Spinal cord (tissue), 10 donors: ENCODE measurements around the gene PTPRK. TPM values are rescaled to one million over a fixed set of nuclear protein-coding genes. Genes with fewer than 3 reads are reported as not detected.
A peak's percentile ranks its signal among the peaks of the same experiment; 100 is the strongest.

Source experiments
- DNase-seq, 6 donors: peaks; one replicate each; pipeline versions ENCODE4 v3.0.0 to v3.0.0-alpha.2; 2013 to 2015; ENCODE audit warnings: low spot score in 6 of 6, low read depth in 4 of 6
- H3K27ac ChIP-seq: one replicate; pipeline ENCODE4 v1.5.1; 2013; ENCODE audit warnings: low read depth, low read length, control low read depth
- H3K27me3 ChIP-seq: one replicate; pipeline ENCODE4 v1.6.1; 2013; ENCODE audit warnings: low read length; ENCODE audit not compliant: control insufficient read depth, insufficient read depth
- H3K36me3 ChIP-seq: one replicate; pipeline ENCODE4 v1.6.1; 2013; ENCODE audit warnings: low read length; ENCODE audit not compliant: control insufficient read depth, insufficient read depth
- H3K4me1 ChIP-seq: one replicate; pipeline ENCODE4 v1.6.1; 2013; ENCODE audit warnings: low read length; ENCODE audit not compliant: control insufficient read depth, insufficient read depth
- H3K4me3 ChIP-seq: one replicate; pipeline ENCODE4 v1.5.1; 2013; ENCODE audit warnings: low read depth, low read length, control low read depth
- H3K9me3 ChIP-seq: one replicate; pipeline ENCODE4 v1.6.1; 2013; ENCODE audit warnings: low read length; ENCODE audit not compliant: control insufficient read depth, insufficient read depth
- WGBS: methylation state at CpG from one replicate; pipeline ENCODE4 v1.1.5; 2013; ENCODE audit warnings: missing lambda C conversion rate; ENCODE audit not compliant: insufficient coverage; 5-methylcytosine and 5-hydroxymethylcytosine counted together
- polyA plus RNA-seq, 2 donors: library from polyadenylated mRNA; unstranded; fragments of 120-200 nt; gene quantifications; one replicate each; pipeline ENCODE4 v1.2.1, GENCODE V29; 2013; ENCODE audit not compliant: insufficient read length in 2 of 2
- total RNA-seq, 2 donors: library from RNA; depleted of rRNA in 1 of 2; stranded (reverse); fragments of 120-200 nt in 1 of 2; fragments of >200 nt in 1 of 2; gene quantifications; one replicate each; pipeline versions ENCODE4 v1.2.3 to v1.2.4, GENCODE V29; 2013 to 2014
- donor health status: healthy.

Gene PTPRK
- total and polyA plus RNA-seq, 4 donors: 28.4 to 63.4 (median 34.1) TPM

GRCh38 chr6:128179876-128180438, 340.4 kb downstream of the PTPRK start:
- H3K4me1 ChIP-seq: no peaks in the 10 kb centered on the region
- no peak overlapping the region for H3K4me3 ChIP-seq
- H3K27me3 ChIP-seq: no peaks in the 10 kb centered on the region
- peak in 1 of 6 donors; percentile 58 for DNase-seq
- H3K9me3 ChIP-seq: no peaks in the 10 kb centered on the region
- no peak overlapping the region for H3K27ac ChIP-seq
- H3K36me3 ChIP-seq: no peaks in the 10 kb centered on the region

GRCh38 chr6:128174724-128175123, 345.7 kb downstream of the PTPRK start:
- Histone ChIP-seq H3K27ac (no peak overlapping the region), H3K9me3 (no peaks in the 10 kb centered on the region), H3K27me3 (no peaks in the 10 kb centered on the region), H3K4me1 (no peaks in the 10 kb centered on the region), H3K36me3 (no peaks in the 10 kb centered on the region), H3K4me3 (no peak overlapping the region)
- DNase-seq: no peak

GRCh38 chr6:128172752-128173682, 347.4 kb downstream of the PTPRK start:
- DNase-seq: no peak
- H3K4me3 ChIP-seq: no peak overlapping the region
- no peaks in the 10 kb centered on the region for H3K9me3 ChIP-seq
- H3K36me3 ChIP-seq: no peaks in the 10 kb centered on the region
- H3K27ac ChIP-seq: no peak overlapping the region
- H3K4me1 ChIP-seq: no peaks in the 10 kb centered on the region
- H3K27me3 ChIP-seq: no peaks in the 10 kb centered on the region
- no CpG with 5 or more reads among the region's 4 CpGs for WGBS

- no peak for DNase-seq
- Histone ChIP-seq H3K27me3 (no peaks in the 10 kb centered on the region), H3K9me3 (no peaks in the 10 kb centered on the region), H3K36me3 (no peaks in the 10 kb centered on the region), H3K4me3 (no peak overlapping the region), H3K4me1 (no peaks in the 10 kb centered on the region), H3K27ac (no peak overlapping the region)
Observed at GRCh38 chr6:128172081-128172480, 348.3 kb downstream of the PTPRK start.

GRCh38 chr6:128171182-128171581, 349.2 kb downstream of the PTPRK start:
- DNase-seq: peak in 1 of 6 donors; percentile 22
- H3K27ac ChIP-seq: no peak overlapping the region
- no CpG with 5 or more reads among the region's 4 CpGs for WGBS
- H3K27me3 ChIP-seq: no peaks in the 10 kb centered on the region
- H3K9me3 ChIP-seq: no peaks in the 10 kb centered on the region
- no peaks in the 10 kb centered on the region for H3K4me1 ChIP-seq
- no peaks in the 10 kb centered on the region for H3K36me3 ChIP-seq
- no peak overlapping the region for H3K4me3 ChIP-seq

- no peaks in the 10 kb centered on the region for H3K36me3 ChIP-seq
- no peak overlapping the region for H3K27ac ChIP-seq
- DNase-seq: no peak
- WGBS: no CpG with 5 or more reads among the region's 4 CpGs
- no peaks in the 10 kb centered on the region for H3K4me1 ChIP-seq
- no peaks in the 10 kb centered on the region for H3K27me3 ChIP-seq
- H3K4me3 ChIP-seq: no peak overlapping the region
- no peaks in the 10 kb centered on the region for H3K9me3 ChIP-seq
Observed at GRCh38 chr6:128168244-128168643, 352.2 kb downstream of the PTPRK start.

GRCh38 chr6:128167552-128167951, 352.8 kb downstream of the PTPRK start:
- Histone ChIP-seq H3K9me3 (no peaks in the 10 kb centered on the region), H3K27me3 (no peaks in the 10 kb centered on the region), H3K36me3 (no peaks in the 10 kb centered on the region), H3K4me1 (no peaks in the 10 kb centered on the region), H3K27ac (no peak overlapping the region), H3K4me3 (no peak overlapping the region)
- no peak for DNase-seq

GRCh38 chr6:128164254-128164653, 356.1 kb downstream of the PTPRK start:
- Histone ChIP-seq H3K36me3 (no peaks in the 10 kb centered on the region), H3K4me1 (no peaks in the 10 kb centered on the region), H3K27ac (no peak overlapping the region), H3K9me3 (no peaks in the 10 kb centered on the region), H3K27me3 (no peaks in the 10 kb centered on the region), H3K4me3 (no peak overlapping the region)
- no peak for DNase-seq
- no CpG with 5 or more reads among the region's 1 CpG for WGBS

GRCh38 chr6:128162423-128162822, 358.0 kb downstream of the PTPRK start:
- Histone ChIP-seq H3K27ac (no peak overlapping the region), H3K4me3 (no peak overlapping the region), H3K4me1 (no peaks in the 10 kb centered on the region), H3K27me3 (no peaks in the 10 kb centered on the region), H3K36me3 (no peaks in the 10 kb centered on the region), H3K9me3 (no peaks in the 10 kb centered on the region)
- no CpG with 5 or more reads among the region's 2 CpGs for WGBS
- DNase-seq: no peak

- WGBS: no CpG with 5 or more reads among the region's 1 CpG
Observed at GRCh38 chr6:128161839-128162238, 358.6 kb downstream of the PTPRK start.

More at GRCh38 chr6:128161839-128162238, 358.6 kb downstream of the PTPRK start:
- DNase-seq: peak in 1 of 6 donors; percentile 14
- Histone ChIP-seq H3K27ac (no peak overlapping the region), H3K27me3 (no peaks in the 10 kb centered on the region), H3K36me3 (no peaks in the 10 kb centered on the region), H3K4me1 (no peaks in the 10 kb centered on the region), H3K9me3 (no peaks in the 10 kb centered on the region), H3K4me3 (no peak overlapping the region)
